ENCODE measurements around the gene TNRC6B. TPM values are rescaled to one million over a fixed set of nuclear protein-coding genes. Genes with fewer than 3 reads are reported as not detected.

The TNRC6B gene
- total RNA-seq, 1 donor = 105 TPM

GRCh38 chr22:40322021-40322420, 144.3 kb downstream of the TNRC6B start:
- DNase-seq (ENCODE audit: low read depth in 2 of 3, low spot score in 2 of 3) = peak in 1 of 3 donors; percentile 23

DNA sequence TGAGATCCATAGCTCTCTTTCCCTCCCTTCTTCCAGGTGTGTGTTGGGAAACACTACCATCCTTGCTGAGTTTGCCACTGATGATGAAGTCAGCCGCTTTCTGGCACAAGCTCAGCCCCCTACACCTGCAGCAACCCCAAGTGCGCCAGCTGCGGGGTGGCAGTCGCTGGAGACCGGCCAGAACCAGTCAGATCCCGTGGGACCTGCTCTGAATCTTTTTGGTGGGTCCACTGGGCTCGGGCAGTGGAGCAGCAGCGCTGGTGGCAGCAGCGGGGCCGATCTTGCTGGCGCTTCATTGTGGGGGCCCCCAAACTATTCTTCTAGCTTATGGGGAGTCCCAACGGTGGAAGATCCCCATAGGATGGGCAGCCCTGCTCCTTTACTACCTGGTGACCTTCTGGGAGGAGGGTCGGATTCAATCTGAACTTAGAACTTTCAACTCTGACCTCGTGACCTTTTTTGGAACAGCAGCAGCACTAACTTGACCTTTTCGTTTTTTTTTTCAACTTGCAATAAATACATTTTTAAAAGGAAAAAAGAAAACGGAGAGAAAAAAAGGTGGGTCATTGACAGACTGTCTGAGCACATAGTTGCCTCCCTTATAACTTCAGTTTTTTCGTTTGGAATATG, 145.2 kb downstream of the TNRC6B start:
- DNase-seq (ENCODE audit: low read depth in 2 of 3, low spot score in 2 of 3) = no peak

DNA sequence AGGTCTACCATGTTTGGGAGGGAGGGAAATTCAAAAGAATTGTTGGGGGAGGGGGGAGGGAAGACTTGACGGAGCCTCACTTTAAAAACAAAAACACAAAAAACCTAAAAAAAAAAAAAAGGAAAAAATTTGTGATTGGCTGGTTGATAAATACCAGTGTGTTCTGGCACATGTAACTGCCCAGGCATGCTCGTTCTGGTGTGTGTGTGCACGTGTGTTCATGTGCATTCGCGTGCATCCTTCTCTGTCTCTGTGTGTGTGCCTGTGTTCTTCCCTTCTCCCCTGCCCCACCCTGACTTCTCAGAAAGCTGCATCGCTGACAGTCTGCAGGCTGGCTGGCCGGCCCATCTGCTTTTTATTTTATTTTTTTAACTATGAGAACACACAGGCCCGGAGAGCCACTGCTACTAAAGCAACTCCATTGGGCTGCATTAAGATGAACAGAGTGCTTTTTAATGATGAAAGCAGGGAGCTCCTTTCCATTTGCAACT, 146.0 kb downstream of the TNRC6B start:
- no peak for DNase-seq (ENCODE audit: low read depth in 2 of 3, low spot score in 2 of 3)

GRCh38 chr22:40324468-40325305, 147.0 kb downstream of the TNRC6B start:
- no peak for DNase-seq (ENCODE audit: low read depth in 2 of 3, low spot score in 2 of 3)

GRCh38 chr22:40325315-40325714, 147.6 kb downstream of the TNRC6B start:
- DNase-seq (ENCODE audit: low read depth in 2 of 3, low spot score in 2 of 3) = no peak

DNA sequence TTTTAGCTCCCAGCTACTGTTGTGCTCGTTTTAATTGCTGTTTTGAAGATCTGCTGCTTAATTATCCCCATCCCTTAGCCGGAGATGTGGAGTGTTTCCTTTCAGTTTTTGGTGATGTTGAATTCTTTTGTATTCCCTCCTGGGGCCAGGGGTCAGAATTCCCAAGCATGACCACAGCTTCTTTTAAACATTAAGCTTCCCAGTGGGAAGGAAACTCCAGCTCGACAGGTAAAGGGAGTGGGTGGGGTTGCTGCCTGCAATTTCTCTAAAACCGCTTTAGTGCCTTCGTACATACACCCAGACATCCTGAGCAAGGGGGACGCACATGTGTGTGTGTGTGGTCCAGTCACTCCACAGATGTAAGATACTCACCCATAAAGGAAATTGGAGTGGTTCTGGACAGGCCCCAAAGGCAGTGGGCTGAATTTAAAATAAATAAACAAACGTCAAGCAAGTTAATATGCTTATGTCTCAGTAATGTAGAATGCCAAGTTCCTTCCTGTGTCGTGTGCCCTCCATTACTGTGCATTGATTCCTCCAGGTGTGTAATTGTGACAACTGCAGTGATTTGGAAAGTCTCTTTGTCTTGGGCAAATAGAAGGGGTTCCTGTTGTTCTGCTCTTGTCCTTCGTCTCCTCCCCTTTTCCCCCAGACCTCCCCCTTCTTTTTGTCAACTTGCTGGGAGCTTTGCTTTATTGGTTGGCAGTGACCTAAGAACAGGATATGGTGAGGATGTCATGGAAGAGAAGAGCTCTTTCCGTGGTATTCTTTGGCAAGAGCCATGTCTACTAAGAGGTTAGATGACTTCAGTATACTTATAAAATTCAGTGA, 149.4 kb downstream of the TNRC6B start:
- DNase-seq (ENCODE audit: low read depth in 2 of 3, low spot score in 2 of 3) = peak in 1 of 3 donors; percentile 53

- DNase-seq (ENCODE audit: low read depth in 2 of 3, low spot score in 2 of 3) = peak in 2 of 3 donors; percentile 70 to 87
Measured at GRCh38 chr22:40328546-40329456, 151.1 kb downstream of the TNRC6B start.

- no peak for DNase-seq (ENCODE audit: low read depth in 2 of 3, low spot score in 2 of 3)
Measured at GRCh38 chr22:40329466-40329865, 151.7 kb downstream of the TNRC6B start.

DNA sequence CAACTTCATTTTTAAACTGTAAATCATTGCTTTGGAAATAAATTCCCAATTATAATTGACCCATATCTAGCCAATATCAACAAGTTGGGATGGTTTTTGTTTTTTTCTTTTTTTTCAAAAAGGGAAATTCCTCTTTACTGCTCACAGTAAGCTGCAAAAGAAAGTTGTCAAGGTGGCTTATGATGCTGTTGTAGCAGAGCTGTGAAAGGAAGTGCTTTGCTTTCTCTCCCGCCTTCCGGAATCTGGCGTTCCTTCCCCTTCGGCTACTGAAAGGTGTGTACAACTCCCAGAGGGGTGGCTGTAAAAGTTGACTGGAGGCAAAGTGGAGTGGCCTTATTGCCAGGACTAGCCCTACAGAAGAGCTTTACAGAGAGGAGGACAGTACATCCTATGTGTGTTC, 152.4 kb downstream of the TNRC6B start:
- peak in 1 of 3 donors; percentile 18 for DNase-seq (ENCODE audit: low read depth in 2 of 3, low spot score in 2 of 3)

DNA sequence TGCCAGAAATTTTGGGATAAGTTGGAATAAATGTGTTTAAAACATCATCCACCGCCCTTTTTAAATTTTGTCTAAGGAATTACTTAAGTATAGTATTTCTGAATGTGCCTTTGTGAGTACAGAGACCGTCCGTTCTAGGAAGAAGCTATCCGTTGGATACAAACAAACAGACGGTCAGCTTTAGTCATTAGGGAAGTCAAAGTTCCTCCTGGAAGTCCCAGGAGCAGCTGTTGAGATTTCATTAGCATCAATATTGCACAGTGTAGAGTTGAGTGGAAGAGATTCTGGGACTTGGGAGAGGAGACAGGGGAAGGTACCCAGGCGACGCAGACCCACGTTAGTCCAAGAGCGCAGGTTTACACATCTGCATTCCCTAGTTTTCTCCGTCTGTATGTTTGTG, 152.9 kb downstream of the TNRC6B start:
- no peak for DNase-seq (ENCODE audit: low read depth in 2 of 3, low spot score in 2 of 3)

- DNase-seq (ENCODE audit: low read depth in 2 of 3, low spot score in 2 of 3) = no peak
Measured at GRCh38 chr22:40331706-40332105, 154.0 kb downstream of the TNRC6B start.

- no peak for DNase-seq (ENCODE audit: low read depth in 2 of 3, low spot score in 2 of 3)
Measured at GRCh38 chr22:40332319-40332781, 154.6 kb downstream of the TNRC6B start.

DNA sequence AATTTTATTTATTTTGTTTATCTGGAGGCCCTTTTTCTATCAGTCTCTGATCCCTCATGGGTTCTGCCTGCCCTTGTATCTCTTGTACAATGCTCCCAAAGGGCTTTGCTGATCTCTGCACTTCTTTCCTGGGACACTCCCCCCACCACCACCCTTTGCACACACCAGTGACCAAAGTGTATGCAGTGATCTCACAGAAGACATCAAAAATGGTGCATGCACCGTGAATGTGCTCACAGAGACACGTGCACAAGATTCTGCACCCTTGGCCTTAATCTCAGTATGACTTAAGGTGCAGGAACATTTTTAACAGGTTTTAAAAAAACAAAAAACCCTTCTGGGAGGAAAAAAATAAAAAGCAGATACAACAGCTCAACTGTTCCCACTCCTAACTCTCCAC, 156.3 kb downstream of the TNRC6B start:
- no peak for DNase-seq (ENCODE audit: low read depth in 2 of 3, low spot score in 2 of 3)

DNA sequence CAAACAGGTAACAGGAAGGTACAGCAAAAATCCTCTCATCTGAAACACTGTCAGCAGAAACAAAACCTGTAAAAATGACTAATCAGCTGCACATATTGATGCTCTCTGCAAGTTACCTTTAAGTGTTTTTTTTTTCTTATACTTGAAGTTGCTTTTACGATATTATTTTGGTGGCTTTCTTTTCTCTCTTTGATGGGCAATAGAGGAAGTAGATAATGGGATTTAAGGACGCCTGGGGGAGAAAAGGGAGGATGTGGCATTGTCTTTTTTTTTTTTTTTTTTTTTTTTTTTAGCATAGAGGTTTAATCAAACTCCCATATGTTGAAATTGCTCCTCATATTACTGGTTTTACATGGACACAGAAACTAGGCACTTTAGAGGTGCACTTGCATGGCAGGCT, 157.2 kb downstream of the TNRC6B start:
- DNase-seq (ENCODE audit: low read depth in 2 of 3, low spot score in 2 of 3) = no peak

DNA sequence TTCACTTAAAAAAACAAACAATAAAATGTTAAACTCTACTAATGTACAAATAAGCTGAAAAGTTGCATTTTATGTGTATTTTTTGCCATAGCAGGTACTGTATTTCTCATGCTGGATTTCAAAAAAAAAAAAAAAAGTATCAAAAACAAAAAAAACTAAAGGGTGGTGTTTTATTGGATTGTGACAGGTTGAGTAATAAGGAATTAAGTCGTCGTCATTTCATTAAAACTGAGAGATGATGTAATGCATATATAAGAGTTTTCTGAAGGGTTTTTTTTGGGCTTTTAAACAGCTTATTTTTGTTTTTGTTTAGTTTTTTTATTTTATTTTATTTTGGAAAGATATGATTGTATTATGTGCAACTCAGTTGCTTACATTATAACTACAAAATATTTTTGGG, 157.6 kb downstream of the TNRC6B start:
- DNase-seq (ENCODE audit: low read depth in 2 of 3, low spot score in 2 of 3) = peak in 1 of 3 donors; percentile 9

DNA sequence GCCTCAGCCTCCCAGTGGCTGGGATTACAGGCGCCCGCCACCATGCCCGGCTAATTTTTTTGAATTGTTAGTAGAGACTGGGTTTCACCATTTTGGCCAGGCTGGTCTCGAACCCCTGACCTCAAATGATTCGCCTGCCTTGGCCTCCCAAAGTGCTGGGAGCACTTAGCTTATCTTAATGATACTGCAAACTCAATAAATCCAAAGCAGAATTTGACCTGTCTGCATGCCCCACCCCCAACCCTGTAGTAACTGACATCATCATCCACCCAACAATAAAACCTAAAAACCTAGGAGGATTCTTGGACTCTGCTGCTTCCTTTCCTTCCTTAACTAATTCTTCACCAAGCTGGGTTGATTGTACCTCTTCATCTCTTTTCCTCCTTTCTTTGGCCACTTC, 162.3 kb downstream of the TNRC6B start:
- DNase-seq (ENCODE audit: low read depth in 2 of 3, low spot score in 2 of 3) = no peak

- no peak for DNase-seq (ENCODE audit: low read depth in 2 of 3, low spot score in 2 of 3)
Measured at GRCh38 chr22:40341604-40342003, 163.9 kb downstream of the TNRC6B start.

GRCh38 chr22:40342521-40342920, 164.8 kb downstream of the TNRC6B start:
- DNase-seq (ENCODE audit: low read depth in 2 of 3, low spot score in 2 of 3) = no peak

DNA sequence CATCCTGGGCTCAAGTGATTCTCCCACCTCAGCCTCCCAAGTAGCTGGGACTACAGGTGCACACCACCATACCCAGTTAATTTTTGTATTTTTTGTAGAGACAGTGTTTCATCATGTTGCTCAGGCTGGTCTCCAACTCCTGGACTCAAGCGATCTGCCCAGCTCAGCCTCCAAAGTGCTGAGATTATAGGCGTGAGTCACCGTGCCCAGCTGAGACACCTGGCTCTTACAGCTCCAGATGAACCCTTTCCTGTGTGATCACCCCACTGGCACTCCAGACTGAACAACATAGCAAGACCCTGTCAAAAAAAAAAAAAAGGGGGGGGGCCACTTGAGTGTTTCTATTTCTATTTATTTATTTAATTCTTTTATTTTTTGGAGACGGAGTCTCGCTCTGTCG, 167.5 kb downstream of the TNRC6B start:
- DNase-seq (ENCODE audit: low read depth in 2 of 3, low spot score in 2 of 3) = no peak

GRCh38 chr22:40345815-40346184, 168.1 kb downstream of the TNRC6B start:
- DNase-seq (ENCODE audit: low read depth in 2 of 3, low spot score in 2 of 3) = peak in 1 of 3 donors; percentile 27
